Activated naive CD8-positive, alpha-beta T cell treated with anti-CD3 and anti-CD28 coated beads for 36 hours (primary cell): ENCODE measurements around the gene ZNF573. TPM values are rescaled to one million over a fixed set of nuclear protein-coding genes. Genes with fewer than 3 reads are reported as not detected.
A peak's percentile ranks its signal among the peaks of the same experiment; 100 is the strongest.

Source experiments
- DNase-seq: peaks from one replicate; pipeline ENCODE4 v3.0.0; 2021
- H3K27ac Mint-ChIP-seq: one replicate; pipeline ENCODE4 v1.8.0; 2022; ENCODE audit warnings: mild to moderate bottlenecking, moderate library complexity, mixed read lengths
- H3K27me3 Mint-ChIP-seq: one replicate; pipeline ENCODE4 v1.8.0; 2022; ENCODE audit warnings: mild to moderate bottlenecking, mixed read lengths
- H3K36me3 Mint-ChIP-seq: one replicate; pipeline ENCODE4 v1.8.0; 2021; ENCODE audit warnings: mild to moderate bottlenecking, mixed read lengths
- H3K4me1 Mint-ChIP-seq: one replicate; pipeline ENCODE4 v1.8.0; 2021; ENCODE audit warnings: mixed read lengths
- H3K4me3 Mint-ChIP-seq: one replicate; pipeline ENCODE4 v1.8.0; 2022; ENCODE audit warnings: mild to moderate bottlenecking, moderate library complexity, mixed read lengths
- H3K9me3 Mint-ChIP-seq: one replicate; pipeline ENCODE4 v1.8.0; 2022; ENCODE audit warnings: mixed read lengths
- total RNA-seq, 2 experiments: library from RNA; stranded (reverse); gene quantifications; one replicate each; pipeline ENCODE4 v1.2.3, GENCODE V29; 2021

Gene ZNF573
- total RNA-seq, 2 experiments from 2014 or later: 7.3 to 7.8 TPM

DNA sequence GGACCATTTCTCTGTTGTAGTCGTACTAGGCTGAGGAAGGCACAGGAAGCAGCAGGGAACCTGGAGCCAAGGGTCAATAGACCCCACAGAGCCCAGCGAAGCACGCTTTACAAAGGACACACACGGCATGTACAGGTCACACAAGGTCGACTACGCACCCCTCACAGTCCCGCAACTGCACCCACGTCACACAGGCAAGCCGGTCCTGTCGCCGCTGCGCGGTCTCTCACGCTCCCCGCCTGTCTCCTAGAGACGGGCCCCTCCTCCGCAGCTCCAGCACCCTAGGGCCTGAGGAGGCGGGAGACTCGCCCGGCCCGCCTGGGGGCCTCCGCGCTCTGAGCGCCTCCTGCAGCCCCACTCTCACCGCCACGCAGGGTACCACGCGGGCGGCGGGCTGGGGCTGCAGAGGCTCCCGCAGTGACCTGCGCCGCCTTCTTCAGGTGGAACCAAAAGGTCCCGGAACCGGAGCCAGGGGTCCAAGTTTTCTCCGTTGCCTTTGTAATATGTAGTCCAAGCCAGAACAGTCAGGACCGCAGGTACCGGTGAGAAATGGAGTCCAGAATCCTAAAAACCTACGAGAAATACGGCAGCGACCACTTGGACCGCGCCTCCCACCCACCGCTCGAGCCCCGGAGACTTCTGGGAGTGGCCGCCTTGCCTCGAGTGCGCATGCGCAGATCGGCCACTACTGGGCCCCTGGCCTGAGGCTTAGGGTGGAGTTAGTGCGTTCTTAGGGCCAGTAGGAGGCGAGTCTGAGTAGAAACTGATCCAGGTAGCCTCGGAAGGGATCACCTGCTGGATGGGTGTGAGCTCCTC lies 60.1 kb downstream of the ZNF573 start, which contains the start of gene ZNF607:
ZNF607 (minus strand) TSS at position 651 of the 816 bp plus-strand sequence. CDS start 8,143 bp downstream, outside the sequence.
- Mint-ChIP-seq H3K27ac (peak within 1 kb of the TSS; percentile 89), H3K9me3 (peaks cover 17% of the 10 kb centered on the region), H3K27me3 (no peaks in the 10 kb centered on the region), H3K4me3 (peak within 1 kb of the TSS; percentile 91), H3K36me3 (peaks cover 44% of the 10 kb centered on the region), H3K4me1 (peaks cover 15% of the 10 kb centered on the region)
- peak; percentile 90 for DNase-seq

DNA sequence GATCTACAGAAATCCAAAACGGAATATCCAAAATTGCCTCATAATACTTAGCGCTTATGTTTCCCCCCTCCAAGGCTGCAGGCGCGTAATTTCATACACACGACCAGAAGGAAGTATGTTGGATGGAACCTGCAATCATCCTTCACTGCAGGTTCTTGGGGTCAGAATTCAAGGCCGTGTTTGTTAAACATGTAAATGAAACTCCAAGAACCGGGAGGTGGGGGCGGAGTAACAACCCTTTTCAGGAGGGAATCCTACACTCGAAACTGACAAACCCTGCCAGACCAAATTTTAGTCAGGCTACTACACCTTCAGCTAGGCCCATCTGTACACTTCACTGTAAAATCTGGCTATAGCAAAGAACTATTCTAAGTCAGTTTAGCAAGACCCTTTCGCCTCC lies 61.1 kb downstream of the ZNF573 start:
- H3K27ac Mint-ChIP-seq: peak overlapping the region; percentile 89
- H3K4me3 Mint-ChIP-seq: peak overlapping the region; percentile 91
- H3K27me3 Mint-ChIP-seq: no peaks in the 10 kb centered on the region
- H3K36me3 Mint-ChIP-seq: peaks cover 49% of the 10 kb centered on the region
- DNase-seq: no peak
- peaks cover 11% of the 10 kb centered on the region for H3K9me3 Mint-ChIP-seq
- peaks cover 15% of the 10 kb centered on the region for H3K4me1 Mint-ChIP-seq

DNA sequence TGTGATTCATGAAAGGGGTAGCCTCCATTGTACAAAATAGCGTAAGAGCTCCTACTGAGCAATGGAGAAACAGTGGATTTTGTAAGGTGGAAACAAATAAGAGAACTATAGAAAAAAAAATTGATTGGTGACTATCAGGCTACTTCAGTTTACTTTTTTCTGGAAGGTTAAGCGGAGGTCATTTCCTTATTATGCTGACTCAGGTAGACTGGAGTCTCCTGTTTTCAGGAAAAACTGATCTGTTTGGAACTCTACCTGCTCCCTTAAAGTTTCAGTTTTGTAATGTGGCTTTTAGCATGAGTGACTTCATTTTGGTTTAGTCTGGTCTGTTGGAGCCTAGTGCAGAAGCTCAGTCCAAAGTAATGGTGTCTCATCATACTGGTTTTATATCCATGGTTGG lies 63.2 kb downstream of the ZNF573 start:
- Mint-ChIP-seq H3K27ac (no peak overlapping the region), H3K4me3 (no peak overlapping the region), H3K27me3 (no peaks in the 10 kb centered on the region), H3K36me3 (peaks cover 70% of the 10 kb centered on the region), H3K4me1 (peaks cover 16% of the 10 kb centered on the region), H3K9me3 (peaks cover 22% of the 10 kb centered on the region)
- no peak for DNase-seq

DNA sequence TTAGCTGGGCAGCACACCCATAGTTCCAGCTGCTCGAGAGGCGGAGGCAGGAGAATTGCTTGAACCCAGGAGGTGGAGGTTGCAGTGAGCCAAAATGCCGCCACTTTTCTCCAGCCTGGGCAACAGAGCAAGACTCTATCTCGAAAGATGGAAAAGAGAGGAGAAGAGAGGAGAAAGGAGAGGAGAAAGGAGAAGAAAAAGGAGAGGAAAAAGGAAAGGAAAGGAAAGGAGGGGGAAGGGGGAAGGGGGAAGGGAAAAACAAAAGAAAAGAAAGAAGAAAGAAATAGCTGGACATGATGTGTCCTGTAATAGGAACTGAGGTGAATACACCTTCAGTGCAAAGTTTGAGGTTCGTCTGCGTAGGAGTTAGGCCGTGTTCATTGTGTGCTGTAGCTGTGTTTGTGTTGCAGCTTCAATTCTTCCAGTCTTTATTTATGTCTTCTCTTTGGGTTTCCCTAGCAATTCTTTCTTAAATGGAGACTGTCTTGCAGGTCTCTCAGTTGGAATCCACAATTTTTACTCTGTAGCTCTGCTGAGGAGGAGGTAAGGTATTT lies 73.3 kb downstream of the ZNF573 start:
- Mint-ChIP-seq H3K4me3 (no peak overlapping the region), H3K27me3 (no peaks in the 10 kb centered on the region), H3K9me3 (peaks cover 36% of the 10 kb centered on the region), H3K27ac (no peak overlapping the region), H3K36me3 (peaks cover 88% of the 10 kb centered on the region), H3K4me1 (no peaks in the 10 kb centered on the region)
- no peak for DNase-seq

DNA sequence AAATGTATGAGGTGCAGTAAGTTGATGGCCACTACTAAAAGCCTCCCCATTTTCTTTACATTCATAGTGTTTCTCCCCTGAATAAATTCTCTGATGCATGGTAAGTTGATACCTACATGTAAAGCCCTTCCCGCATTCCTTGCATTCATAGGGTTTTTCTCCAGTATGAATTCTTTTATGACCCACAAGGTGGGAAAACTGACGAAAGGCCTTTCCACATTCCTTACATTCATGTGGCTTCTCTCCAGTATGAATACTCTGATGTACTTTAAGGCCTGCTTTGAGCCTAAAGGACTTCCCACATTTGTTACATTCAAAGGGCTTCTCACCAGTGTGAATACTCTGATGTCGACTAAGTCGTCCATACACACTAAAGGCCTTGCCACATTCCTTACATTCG lies 80.3 kb downstream of the ZNF573 start:
- peaks cover 48% of the 10 kb centered on the region for H3K9me3 Mint-ChIP-seq
- no peak overlapping the region for H3K27ac Mint-ChIP-seq

DNA sequence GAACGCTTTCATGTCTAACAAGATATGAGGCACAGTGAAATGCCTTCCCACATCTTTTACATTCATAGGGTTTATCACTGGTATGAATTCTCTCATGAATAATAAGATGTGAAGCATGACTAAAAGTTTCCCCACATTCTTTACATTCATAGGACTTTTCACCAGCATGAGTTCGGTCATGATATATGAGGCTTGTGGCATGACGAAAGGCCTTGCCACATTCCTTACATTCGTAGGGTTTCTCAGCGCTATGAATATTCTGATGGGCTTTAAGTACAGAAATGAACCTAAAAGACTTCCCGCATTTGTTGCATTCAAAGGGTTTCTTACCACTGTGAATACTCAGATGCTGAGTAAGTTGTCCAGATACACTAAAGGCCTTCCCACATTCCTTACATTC lies 81.2 kb downstream of the ZNF573 start:
- no peak for DNase-seq
- Mint-ChIP-seq H3K9me3 (peaks cover 46% of the 10 kb centered on the region), H3K4me1 (no peaks in the 10 kb centered on the region), H3K27ac (no peak overlapping the region), H3K36me3 (peaks cover 70% of the 10 kb centered on the region), H3K27me3 (no peaks in the 10 kb centered on the region), H3K4me3 (no peak overlapping the region)

More for the DNA sequence above, 80.3 kb downstream of the ZNF573 start:
- Mint-ChIP-seq H3K27me3 (no peaks in the 10 kb centered on the region), H3K4me1 (no peaks in the 10 kb centered on the region), H3K36me3 (peaks cover 74% of the 10 kb centered on the region), H3K4me3 (no peak overlapping the region)
- no peak for DNase-seq

DNA sequence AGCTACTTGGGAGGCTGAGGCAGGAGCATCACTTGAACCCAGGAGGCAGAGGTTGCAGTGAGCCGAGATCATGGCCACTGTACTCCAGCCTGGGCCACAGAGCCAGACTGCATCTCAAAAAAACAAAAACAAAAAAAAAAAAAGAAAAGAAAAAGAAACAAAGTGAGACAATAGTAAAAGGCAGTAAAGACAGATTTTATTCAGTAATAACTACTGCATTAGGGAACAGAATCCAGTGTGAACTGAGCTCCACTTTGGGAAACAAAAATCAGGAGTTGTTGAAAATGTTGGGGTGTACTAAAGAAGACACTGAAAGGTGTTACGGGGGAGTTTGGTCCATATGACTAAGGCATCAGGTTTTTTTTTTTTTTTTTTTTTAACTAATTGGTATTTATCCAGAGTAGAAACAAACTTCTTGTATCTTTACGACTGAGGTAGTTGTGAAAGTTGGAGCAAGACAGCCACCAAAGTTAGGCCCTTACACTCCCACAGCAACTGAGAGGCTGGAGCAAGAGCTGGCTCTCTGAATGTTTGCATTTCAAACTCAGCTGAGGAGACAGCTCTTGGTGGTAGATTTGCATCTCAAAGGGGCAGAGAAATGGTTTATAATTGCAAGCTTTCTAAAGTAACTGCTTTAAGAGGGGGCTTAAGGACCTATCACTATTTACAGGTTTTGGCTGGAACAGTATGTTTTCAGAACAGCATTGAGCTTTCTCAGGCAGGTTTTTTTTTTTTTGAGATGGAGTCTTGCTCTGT lies 84.1 kb downstream of the ZNF573 start:
- Mint-ChIP-seq H3K27ac (no peak overlapping the region), H3K4me1 (peaks cover 6% of the 10 kb centered on the region), H3K36me3 (peaks cover 52% of the 10 kb centered on the region), H3K9me3 (peaks cover 38% of the 10 kb centered on the region), H3K4me3 (no peak overlapping the region), H3K27me3 (no peaks in the 10 kb centered on the region)
- DNase-seq: no peak

DNA sequence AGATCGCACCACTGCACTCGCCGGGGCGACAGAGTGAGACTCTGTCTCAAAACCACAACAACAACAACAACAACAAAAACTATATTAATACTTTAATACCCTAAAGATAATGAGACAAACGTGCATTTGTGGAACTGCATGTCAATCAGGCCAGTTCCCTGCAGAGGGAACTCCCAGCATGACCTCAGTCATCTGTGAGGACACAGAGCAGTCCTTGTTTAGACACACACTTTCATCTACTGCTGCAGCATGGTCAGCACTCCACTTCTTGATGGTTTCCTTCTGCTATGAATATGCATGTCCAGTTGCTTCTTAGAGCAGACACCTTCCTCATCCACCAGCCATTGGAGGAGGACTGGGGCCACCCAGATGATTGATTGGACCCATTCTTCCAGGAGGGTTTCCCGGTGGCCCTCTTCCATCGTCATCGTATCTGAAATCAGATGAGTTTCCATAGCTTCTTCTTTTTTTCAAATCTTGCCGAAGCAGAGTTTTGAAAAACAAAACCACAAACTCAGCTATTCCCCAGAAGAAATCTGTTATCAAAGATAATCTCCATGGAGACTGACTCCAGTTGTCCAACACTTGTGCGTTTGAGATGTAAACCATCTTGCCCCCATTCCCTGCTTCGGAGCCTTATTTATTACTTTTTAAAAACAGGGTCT lies 86.3 kb downstream of the ZNF573 start:
- Mint-ChIP-seq H3K4me1 (peaks cover 6% of the 10 kb centered on the region), H3K4me3 (no peak overlapping the region), H3K27ac (no peak overlapping the region), H3K36me3 (peaks cover 42% of the 10 kb centered on the region), H3K9me3 (peaks cover 20% of the 10 kb centered on the region), H3K27me3 (no peaks in the 10 kb centered on the region)
- DNase-seq: no peak

DNA sequence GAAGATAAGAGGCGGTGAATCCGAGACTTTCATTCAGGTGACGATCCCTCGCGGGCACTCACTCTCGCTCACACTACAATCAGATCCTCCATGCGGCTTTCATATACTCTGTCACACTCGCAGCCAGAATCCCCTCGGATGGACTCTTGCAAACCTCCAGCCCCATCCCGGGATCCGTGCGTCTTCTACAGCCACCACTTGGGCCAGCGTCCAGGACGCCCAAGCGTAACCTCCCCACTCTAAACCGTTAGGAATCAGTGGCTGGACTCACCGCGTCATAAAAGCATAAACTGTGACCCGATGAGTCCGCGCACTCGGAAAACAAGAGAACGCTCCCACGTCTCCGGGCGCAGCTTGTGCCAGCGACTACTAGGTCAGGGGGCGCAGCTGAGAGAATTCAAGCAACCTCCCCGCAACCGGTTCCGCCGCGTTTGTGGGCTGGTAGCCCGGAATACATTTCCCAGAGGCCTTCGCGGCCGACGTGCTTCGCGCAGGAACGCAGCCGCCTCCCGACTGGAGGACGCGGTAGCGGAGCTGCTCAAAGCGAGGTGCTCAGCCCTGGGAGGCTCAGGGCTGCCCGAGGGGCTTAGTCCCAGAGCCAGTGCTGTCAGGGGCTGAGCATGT lies 87.4 kb downstream of the ZNF573 start:
- Mint-ChIP-seq H3K4me1 (peaks cover 6% of the 10 kb centered on the region), H3K36me3 (peaks cover 41% of the 10 kb centered on the region), H3K27ac (peak overlapping the region; percentile 98), H3K27me3 (no peaks in the 10 kb centered on the region), H3K4me3 (peak overlapping the region; percentile 93), H3K9me3 (peaks cover 19% of the 10 kb centered on the region)
- DNase-seq: peak; percentile 86

Other genes starting within 250 kb of the ZNF573 start
- 1 to 10 TPM; 2.5 to 2.7 TPM for gene ZNF571, start 184.8 kb downstream of the ZNF573 start, total RNA-seq
- under 1 TPM; 0.72 to 0.82 TPM for gene ZNF540, start 184.7 kb downstream of the ZNF573 start, total RNA-seq
- 1 to 10 TPM; 7.8 to 8.3 TPM for gene ZFP30, start 124.1 kb downstream of the ZNF573 start, total RNA-seq
- 1 to 10 TPM; 4.7 to 6.5 TPM for gene ZNF607, start 59.8 kb downstream of the ZNF573 start, total RNA-seq
- not detected for gene WDR87, start 127.0 kb upstream of the ZNF573 start, total RNA-seq
- gene SIPA1L3, start 127.6 kb upstream of the ZNF573 start, total RNA-seq: 1 to 10 TPM; 9.1 to 9.7 TPM